RWPE2 (cell line): Measurements from ENCODE around the gene TMEM135.

Source experiments
- ATAC-seq: fragments of 200-7000 bp; cut with Tn5 transposase; 3 replicates; pipeline ENCODE4 v1.9.1; 2021; ENCODE audit warnings: low read depth
- DNase-seq: peaks from one replicate; pipeline ENCODE4 v3.0.0-alpha.2; 2020; ENCODE audit warnings: low spot score
- H3K27ac ChIP-seq: fragments of 450-650 bp; 2 replicates; pipeline ENCODE4 v1.5.1; 2017; ENCODE audit warnings: mild to moderate bottlenecking; ENCODE audit not compliant: poor library complexity, severe bottlenecking
- H3K27me3 ChIP-seq: fragments of 250-450 bp; sonication (Bioruptor Pico); 2 replicates; pipeline ENCODE4 v1.5.1; 2021; ENCODE audit warnings: mild to moderate bottlenecking, moderate library complexity; ENCODE audit not compliant: insufficient read depth, poor library complexity, severe bottlenecking
- H3K36me3 ChIP-seq: fragments of 250-450 bp; sonication (Bioruptor Pico); 2 replicates; pipeline ENCODE4 v1.5.1; 2020; ENCODE audit warnings: low read depth, mild to moderate bottlenecking, moderate library complexity
- H3K4me1 ChIP-seq: fragments of 250-450 bp; sonication (Bioruptor Pico); 2 replicates; pipeline ENCODE4 v1.5.1; 2021; ENCODE audit warnings: mild to moderate bottlenecking, moderate library complexity; ENCODE audit not compliant: insufficient read depth, poor library complexity, severe bottlenecking
- H3K4me3 ChIP-seq: fragments of 250-450 bp; sonication (Bioruptor Pico); 2 replicates; pipeline ENCODE4 v1.5.1; 2021; ENCODE audit warnings: mild to moderate bottlenecking, moderate library complexity; ENCODE audit not compliant: severe bottlenecking
- H3K9me3 ChIP-seq: fragments of 250-450 bp; sonication (Bioruptor Pico); 2 replicates; pipeline ENCODE4 v1.5.1; 2021; ENCODE audit warnings: mild to moderate bottlenecking, moderate library complexity; ENCODE audit not compliant: severe bottlenecking
- CTCF ChIP-seq: fragments of 450-650 bp; IDR thresholded peaks from one replicate; pipeline ENCODE4 v1.5.1; 2017; ENCODE audit warnings: mild to moderate bottlenecking, moderate library complexity; ENCODE audit not compliant: poor library complexity, severe bottlenecking

TMEM135 gene

GRCh38 chr11:87236368-87236767 is 198.6 kb downstream of the TMEM135 start:
- ATAC-seq = no peak

GRCh38 chr11:87239001-87239400 is 201.3 kb downstream of the TMEM135 start:
- Histone ChIP-seq H3K4me1 (no peaks in the 10 kb centered on the region), H3K27me3 (no peaks in the 10 kb centered on the region), H3K27ac (no peak overlapping the region), H3K9me3 (no peaks in the 10 kb centered on the region), H3K36me3 (no peaks in the 10 kb centered on the region), H3K4me3 (no peak overlapping the region)
- TF ChIP-seq CTCF = no peak
- DNase-seq = no peak
- no peak for ATAC-seq

More at GRCh38 chr11:87236368-87236767, 198.6 kb downstream of the TMEM135 start:
- no peaks in the 10 kb centered on the region for H3K36me3 ChIP-seq
- no peaks in the 10 kb centered on the region for H3K4me1 ChIP-seq
- TF ChIP-seq CTCF = no peak
- DNase-seq = no peak
- peaks cover 7% of the 10 kb centered on the region for H3K9me3 ChIP-seq
- H3K4me3 ChIP-seq = no peak overlapping the region
- H3K27me3 ChIP-seq = no peaks in the 10 kb centered on the region
- no peak overlapping the region for H3K27ac ChIP-seq

GRCh38 chr11:87239531-87239930 is 201.8 kb downstream of the TMEM135 start:
- H3K36me3 ChIP-seq = no peaks in the 10 kb centered on the region
- H3K27ac ChIP-seq = no peak overlapping the region
- no peak for TF ChIP-seq CTCF
- H3K9me3 ChIP-seq = no peaks in the 10 kb centered on the region
- no peak for DNase-seq
- no peak overlapping the region for H3K4me3 ChIP-seq
- H3K27me3 ChIP-seq = no peaks in the 10 kb centered on the region
- no peaks in the 10 kb centered on the region for H3K4me1 ChIP-seq
- ATAC-seq = no peak

GRCh38 chr11:87251560-87251959 is 213.8 kb downstream of the TMEM135 start:
- no peak for DNase-seq
- H3K27me3 ChIP-seq = no peaks in the 10 kb centered on the region

More at GRCh38 chr11:87251560-87251959, 213.8 kb downstream of the TMEM135 start:
- Histone ChIP-seq H3K4me1 (no peaks in the 10 kb centered on the region), H3K9me3 (no peaks in the 10 kb centered on the region), H3K4me3 (no peak overlapping the region), H3K27ac (no peak overlapping the region), H3K36me3 (no peaks in the 10 kb centered on the region)
- ATAC-seq = no peak
- TF ChIP-seq CTCF = no peak
